Raji (cell line): Measurements from ENCODE around the gene NR2F1.

Source experiments
- POLR2A ChIP-seq: IDR thresholded peaks from 2 replicates; pipeline ENCODE4 v1.6.1; 2011; ENCODE audit warnings: low read depth, low read length, control low read depth; ENCODE audit not compliant: insufficient read depth

The NR2F1 gene

GRCh38 chr5:93595420-93596147, 12.6 kb downstream of the NR2F1 start:
- no peak for TF ChIP-seq POLR2A

GRCh38 chr5:93596310-93596675, 13.3 kb downstream of the NR2F1 start:
- TF ChIP-seq POLR2A, result no peak

GRCh38 chr5:93596676-93597490, 13.9 kb downstream of the NR2F1 start:
- TF ChIP-seq POLR2A, result no peak

GRCh38 chr5:93598091-93599000, 15.3 kb downstream of the NR2F1 start:
- TF ChIP-seq POLR2A, result no peak

GRCh38 chr5:93599001-93599379, 16.0 kb downstream of the NR2F1 start:
- no peak for TF ChIP-seq POLR2A

- TF ChIP-seq POLR2A, result no peak
Observed at GRCh38 chr5:93599399-93600120, 16.5 kb downstream of the NR2F1 start.

GRCh38 chr5:93600409-93601070, 17.5 kb downstream of the NR2F1 start:
- TF ChIP-seq POLR2A, result no peak

- TF ChIP-seq POLR2A, result no peak
Observed at GRCh38 chr5:93601071-93601801, 18.2 kb downstream of the NR2F1 start.

GRCh38 chr5:93601802-93602155, 18.8 kb downstream of the NR2F1 start:
- TF ChIP-seq POLR2A, result no peak

- TF ChIP-seq POLR2A, result no peak
Observed at GRCh38 chr5:93602241-93603077, 19.4 kb downstream of the NR2F1 start.

- TF ChIP-seq POLR2A, result no peak
Observed at GRCh38 chr5:93603078-93603792, 20.2 kb downstream of the NR2F1 start.
